Activated CD8-positive, alpha-beta memory T cell treated with anti-CD3 and anti-CD28 coated beads, Interleukin-2, amount 50 U/mL, for 24 hours (primary cell): ENCODE data around the gene KRTAP3-3.
"Not testable (repeated sequence)": the region's sequence is repeated elsewhere in the genome, so short reads cannot be mapped to it uniquely, and the experiment has no call there.

ENCODE experiments used
- DNase-seq: peaks from one replicate; pipeline ENCODE4 v3.0.0-alpha.2; 2020; ENCODE audit errors: extremely low read depth

KRTAP3-3 gene

DNA sequence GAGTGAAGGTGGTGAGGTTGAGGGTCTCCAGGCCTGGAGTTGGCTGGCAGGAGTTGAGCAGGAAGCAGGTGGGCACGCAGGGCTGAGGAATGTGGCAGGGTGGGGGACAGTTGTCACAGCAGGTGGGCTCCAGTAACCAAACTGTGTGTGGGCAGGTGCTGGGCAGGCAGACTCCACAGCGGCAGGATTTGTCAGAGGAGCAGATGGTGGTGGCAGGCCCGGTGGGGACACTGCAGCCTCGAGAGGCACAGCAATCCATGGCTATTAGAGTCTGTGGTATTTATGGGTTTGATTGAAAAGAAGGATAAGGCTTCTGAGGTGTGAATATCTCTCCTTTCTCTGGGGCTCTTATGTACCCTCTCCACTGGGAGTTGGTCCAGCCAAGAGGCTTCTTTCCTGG lies at the start of gene KRTAP3-3:
Gene KRTAP3-3, minus strand, starts transcription at position 326 of the 400 bp plus-strand sequence. Its CDS starts 67 bp downstream, at position 259.
- DNase-seq = no peak

DNA sequence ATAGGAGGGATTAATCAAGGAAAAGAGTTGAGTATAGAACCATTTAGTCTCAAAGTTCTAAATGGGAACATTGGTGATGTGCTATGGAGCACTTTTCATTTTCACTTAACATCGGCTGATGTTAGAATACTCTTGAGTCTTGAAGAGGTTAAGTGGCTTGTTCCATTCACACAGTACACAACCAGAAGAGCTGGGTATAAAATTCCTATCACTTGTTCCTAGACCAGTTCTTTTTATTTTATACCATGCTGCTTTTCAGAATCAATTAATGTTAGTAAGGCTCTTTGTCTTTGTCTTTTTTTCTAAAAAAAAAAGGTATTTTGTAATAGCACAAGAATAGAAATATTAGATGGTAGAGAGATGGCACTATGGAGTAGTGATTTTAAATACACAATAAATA lies 49.0 kb upstream of the KRTAP3-3 start:
- no peak for DNase-seq

DNA sequence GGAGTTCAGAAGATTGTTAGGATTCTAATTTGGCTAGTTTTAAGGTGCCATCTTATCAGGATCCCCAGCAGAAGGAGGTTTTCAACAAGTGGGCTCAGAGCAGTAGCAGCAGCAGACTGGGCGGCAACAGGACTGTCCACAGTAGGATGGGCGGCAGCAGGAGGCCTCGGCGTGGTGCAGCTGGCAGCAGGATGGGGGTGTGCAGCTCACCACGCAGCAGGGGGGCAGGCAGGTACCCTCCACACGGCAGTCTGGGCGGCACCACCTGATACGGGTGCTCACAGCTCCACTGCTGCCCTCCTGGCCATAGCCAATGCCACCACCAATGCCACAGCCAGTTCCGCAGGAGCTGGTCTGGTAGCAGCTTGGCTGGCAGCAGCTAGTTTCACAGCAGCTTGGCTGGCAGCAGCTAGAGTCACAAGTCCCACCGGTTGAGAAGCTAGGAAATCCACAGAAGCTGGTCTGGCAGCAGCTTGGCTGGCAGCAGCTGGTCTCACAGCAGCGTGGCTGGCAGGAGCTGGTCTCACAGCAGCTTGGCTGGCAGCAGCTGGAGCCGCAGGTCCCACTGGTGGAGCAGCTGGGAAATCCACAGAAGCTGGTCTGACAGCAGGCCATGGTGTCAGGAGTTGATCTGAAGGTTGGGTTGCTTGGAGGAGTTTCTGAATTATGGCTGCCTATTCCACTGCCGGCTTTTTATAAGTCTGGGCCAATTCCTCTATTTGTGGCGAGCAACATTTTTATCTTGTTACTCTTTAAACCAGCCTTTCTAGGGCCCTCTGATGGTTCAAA lies 47.0 kb upstream of the KRTAP3-3 start, which contains the start of gene KRTAP1-1:
Gene KRTAP1-1, minus strand, starts transcription at position 668 of the 789 bp plus-strand sequence. Its CDS starts 53 bp downstream, at position 615.
- not testable (repeated sequence) for DNase-seq

DNA sequence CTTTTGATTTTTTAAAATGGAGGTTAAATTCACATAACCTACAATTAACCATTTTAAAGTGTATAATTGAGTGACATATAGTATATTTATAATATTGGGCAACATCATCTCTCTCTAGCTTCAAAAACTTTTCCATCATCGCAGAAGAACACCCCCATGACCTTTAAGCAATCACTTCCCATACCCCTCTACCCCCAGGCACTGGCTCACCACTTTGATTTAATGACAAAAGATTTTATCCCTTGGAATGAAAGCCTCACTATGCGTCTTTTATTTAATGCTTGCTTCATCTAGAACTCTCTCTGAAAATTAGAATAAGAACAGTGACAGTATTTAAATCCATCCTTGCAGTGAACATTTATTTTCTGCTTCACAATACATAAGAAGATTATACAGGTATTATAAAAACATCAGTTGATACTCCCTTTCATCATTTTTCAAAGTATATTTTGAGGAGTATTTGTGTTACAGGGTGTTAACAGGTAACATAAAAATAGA lies 43.9 kb upstream of the KRTAP3-3 start:
- no peak for DNase-seq

DNA sequence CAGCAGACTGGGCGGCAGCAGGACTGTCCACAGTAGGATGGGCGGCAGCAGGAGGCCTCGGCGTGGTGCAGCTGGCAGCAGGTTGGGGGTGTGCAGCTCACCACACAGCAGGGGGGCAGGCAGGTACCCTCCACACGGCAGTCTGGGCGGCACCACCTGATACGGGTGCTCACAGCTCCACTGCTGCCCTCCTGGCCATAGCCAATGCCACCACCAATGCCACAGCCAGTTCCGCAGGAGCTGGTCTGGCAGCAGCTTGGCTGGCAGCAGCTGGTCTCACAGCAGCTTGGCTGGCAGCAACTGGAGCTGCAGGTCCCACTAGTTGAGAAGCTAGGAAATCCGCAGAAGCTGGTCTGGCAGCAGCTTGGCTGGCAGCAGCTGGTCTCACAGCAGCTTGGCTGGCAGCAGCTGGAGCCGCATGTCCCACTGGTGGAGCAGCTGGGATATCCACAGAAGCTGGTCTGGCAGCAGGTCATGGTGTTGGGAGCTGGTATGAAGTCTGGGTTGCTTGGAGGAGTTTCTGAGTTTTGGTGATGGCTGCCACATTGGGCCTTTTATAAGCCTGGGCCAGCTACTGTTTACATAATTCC lies 40.5 kb upstream of the KRTAP3-3 start, which contains the start of gene KRTAP1-3:
Gene KRTAP1-3, minus strand, starts transcription at position 529 of the 590 bp plus-strand sequence. Its CDS starts 53 bp downstream, at position 476.
- not testable (repeated sequence) for DNase-seq

DNA sequence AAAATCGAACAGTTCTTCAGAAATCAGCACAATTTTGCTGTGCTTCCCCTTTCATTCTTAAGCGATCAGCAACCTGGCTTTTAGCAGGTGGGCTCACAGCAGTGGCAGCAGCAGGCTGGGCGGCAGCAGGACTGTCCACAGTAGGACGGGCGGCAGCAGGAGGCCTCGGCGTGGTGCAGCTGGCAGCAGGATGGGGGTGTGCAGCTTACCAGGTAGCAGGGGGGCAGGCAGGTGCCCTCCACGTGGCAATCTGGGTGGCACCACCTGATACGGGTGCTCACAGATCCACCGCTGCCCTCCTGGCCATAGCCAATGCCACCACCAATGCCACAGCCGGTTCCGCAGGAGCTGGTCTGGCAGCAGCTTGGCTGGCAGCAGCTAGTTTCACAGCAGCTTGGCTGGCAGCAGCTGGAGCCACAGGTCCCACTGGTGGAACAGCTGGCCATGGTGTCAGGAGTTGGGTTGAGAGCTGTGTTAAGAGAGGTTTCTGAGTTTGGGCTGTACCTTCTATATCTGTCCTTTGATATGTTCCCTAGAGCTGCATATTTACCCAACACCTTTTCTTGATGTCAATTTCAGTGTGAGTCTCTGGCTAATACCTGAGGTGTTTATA lies 35.8 kb upstream of the KRTAP3-3 start, which contains the start of gene KRTAP1-4:
Gene KRTAP1-4, minus strand, starts transcription at position 563 of the 613 bp plus-strand sequence. Its CDS starts 117 bp downstream, at position 446.
- DNase-seq = no peak

DNA sequence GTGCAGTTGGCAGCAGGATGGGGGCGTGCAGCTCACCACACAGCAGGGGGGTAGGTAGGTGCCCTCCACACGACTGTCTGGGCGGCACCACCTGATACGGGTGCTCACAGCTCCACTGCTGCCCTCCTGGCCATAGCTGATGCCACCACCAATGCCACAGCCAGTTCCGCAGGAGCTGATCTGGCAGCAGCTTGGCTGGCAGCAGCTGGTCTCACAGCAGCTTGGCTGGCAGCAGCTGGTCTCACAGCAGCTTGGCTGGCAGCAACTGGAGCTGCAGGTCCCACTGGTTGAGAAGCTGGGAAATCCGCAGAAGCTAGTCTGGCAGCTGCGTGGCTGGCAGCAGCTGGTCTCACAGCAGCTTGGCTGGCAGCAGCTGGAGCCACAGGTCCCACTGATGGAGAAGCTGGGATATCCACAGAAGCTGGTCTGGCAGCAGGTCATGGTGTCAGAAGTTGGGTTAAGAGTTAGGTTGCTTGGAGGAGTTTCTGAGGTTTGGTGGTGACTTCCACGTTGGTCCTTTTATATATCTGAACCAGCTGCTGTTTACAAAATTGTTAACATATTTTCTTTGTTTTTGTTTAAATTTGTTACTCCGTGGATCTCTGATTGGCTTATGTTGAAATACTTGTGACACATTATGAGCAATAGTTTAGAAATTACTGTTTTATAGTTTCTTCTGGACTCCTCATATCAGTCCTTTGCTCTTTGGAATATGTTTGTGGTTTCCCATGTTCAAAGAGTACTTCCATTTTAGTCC lies 32.9 kb upstream of the KRTAP3-3 start, which contains the start of gene KRTAP1-5:
Gene KRTAP1-5, minus strand, starts transcription at position 494 of the 757 bp plus-strand sequence. Its CDS starts 53 bp downstream, at position 441.
- no peak for DNase-seq

DNA sequence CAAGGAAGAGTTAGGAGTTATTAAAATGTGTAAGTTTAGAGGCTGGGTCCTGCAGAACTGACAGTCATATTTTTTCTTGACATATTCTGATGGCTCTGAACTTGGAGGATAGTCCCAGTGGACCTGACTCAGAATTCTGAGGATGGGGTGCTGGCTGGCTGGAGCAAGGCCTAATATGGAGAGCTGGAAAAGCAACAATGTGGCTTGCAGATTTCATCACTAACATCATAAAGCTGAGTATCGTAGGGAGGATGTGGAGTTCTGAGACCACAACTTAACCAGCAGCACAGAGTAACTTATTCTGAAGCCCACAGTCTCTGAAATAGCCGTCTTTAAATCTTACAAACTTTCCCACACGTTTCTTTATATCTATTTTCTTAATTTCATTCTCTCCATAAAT lies 30.7 kb upstream of the KRTAP3-3 start:
- DNase-seq = no peak

DNA sequence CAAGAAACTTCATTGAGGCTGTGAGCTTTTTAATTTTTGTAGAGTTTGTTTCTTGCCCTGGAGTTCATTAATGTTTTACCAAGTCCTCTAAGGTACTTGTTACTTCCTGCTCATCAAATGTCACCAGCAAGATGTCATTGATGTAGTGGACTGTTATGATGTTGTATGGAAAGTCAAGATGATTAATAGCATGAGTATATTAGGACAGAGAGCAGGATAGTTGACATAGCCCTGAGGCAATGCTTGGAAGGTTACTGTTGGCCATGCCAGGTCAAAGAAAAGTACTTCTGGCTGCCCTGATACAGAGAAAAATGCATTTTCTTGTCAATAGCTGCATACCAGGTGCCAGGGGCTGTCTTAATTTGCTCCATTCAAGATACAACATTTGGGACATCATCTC lies 26.4 kb upstream of the KRTAP3-3 start:
- DNase-seq = no peak

DNA sequence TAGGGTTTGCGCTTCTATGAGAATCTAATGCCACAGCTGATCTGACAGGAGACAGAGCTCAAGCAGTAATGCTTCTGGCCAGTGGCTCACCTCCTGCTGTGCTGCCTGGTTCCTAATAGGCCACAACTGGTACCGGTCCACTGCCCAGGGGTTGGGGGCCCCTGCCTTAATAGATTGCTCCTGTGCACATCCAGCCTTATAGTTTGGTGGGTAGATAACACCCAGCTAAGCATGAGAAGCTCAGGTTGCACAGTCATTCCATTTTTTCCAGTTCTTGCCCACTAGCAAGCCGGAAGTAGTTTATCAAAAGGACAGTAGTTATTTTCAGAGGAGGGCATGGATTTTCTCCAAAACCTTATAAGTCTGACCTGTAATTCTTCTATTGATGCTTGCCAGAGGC lies 25.5 kb upstream of the KRTAP3-3 start:
- DNase-seq = no peak

DNA sequence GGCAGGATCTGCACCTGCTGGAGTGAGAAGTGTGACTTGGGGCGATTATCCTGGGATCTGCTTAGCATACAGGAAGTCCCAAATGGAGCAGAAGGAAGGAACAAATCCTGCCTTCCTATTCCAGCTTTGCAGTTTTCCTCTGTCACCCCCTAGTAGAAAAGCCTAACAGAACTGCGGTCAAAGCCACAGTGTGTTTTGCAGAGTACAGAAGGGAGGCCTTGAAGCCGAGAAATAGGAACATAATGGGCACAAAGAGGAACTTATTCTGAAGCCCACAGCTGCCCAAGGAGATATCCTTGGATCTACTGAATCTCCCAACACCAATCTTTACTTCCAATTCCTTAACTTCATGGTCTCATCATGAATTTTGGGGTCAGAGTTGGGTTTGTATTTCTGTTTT lies 24.6 kb upstream of the KRTAP3-3 start:
- no peak for DNase-seq

DNA sequence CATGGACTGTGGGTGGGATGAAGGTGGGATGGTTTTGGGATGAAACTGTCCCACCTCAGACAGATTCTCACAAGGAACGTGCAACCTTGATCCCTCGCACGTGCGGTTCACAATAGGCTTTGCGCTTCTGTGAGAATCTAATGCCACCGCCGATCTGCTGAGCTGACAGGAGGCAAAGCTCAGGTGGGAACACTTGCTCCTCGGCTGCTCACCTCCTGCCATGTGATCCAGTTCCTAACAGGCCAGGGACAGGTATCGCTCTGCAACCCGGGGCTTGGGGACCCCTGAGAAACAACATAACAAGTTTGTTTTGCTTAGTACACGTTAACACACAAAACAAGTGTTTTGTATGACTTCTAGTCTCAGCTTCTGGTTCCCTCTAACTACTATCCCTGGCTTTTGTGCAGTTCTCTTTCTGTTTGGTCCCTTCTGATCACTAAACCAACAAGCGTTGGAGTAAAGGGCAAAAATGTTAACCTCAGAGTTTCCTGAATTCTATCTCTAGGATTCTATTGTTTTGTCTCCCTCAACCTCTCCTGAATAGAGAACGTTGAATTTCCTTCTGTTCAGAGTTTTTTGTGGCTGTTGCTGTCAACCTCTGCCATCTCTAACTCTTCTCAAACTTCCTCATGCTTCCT lies 22.7 kb upstream of the KRTAP3-3 start:
- DNase-seq = no peak

DNA sequence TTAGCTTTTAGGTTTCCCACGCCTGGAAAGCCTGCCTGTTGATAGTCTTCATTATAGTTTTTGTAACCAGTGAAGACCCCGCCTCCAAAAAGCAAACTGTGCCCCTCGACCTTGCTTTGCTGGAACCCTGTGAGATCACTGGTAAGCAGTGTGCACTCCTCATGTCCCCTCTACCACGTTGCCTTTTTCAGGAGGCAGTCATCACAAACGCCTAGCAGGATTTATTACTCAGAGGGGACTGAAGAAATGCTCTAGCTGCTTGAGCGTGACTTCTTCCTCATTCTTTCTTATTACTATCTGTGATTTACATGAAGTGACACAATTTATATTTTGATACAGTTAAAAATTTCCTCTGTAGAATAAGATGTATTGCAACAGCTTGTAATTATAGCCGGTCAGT lies 21.5 kb upstream of the KRTAP3-3 start:
- no peak for DNase-seq

DNA sequence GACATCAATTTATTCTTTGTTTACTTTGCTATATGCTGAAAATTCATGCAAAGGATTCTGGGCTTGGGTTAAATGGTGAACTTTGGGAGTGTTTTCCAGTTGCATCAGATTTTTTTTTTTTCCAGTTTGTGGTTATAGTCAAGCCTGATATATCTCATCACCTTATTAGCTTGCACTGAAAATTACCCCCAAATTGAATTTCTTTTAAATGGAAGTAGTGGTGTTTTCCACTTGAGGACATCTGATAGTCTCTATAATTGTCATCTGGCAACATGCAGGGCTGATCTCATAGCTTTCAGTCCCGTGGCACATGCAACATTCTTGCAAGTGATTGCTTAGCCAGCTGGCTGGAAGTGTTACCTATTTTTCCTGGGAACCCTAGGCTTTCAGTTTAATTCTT lies 19.6 kb upstream of the KRTAP3-3 start:
- DNase-seq = no peak

DNA sequence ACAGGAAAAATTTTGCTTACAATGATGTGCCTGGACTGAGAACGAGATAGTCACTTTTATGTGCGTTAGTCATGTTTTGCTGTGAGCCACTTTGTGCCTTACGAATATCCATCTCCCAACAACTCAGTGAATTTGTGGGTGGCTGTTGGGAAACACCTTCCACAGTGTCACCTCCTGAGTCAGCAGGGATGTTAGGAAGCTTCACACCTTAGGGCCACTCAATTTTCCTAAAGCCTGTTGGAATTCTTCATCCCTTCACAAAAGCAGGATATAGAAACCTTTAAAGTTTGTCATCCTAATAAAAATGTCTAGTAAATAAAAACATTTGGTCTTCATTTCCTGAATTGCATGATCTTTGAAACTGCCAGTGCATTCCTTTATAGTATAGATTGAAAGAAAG lies 19.2 kb upstream of the KRTAP3-3 start:
- no peak for DNase-seq

DNA sequence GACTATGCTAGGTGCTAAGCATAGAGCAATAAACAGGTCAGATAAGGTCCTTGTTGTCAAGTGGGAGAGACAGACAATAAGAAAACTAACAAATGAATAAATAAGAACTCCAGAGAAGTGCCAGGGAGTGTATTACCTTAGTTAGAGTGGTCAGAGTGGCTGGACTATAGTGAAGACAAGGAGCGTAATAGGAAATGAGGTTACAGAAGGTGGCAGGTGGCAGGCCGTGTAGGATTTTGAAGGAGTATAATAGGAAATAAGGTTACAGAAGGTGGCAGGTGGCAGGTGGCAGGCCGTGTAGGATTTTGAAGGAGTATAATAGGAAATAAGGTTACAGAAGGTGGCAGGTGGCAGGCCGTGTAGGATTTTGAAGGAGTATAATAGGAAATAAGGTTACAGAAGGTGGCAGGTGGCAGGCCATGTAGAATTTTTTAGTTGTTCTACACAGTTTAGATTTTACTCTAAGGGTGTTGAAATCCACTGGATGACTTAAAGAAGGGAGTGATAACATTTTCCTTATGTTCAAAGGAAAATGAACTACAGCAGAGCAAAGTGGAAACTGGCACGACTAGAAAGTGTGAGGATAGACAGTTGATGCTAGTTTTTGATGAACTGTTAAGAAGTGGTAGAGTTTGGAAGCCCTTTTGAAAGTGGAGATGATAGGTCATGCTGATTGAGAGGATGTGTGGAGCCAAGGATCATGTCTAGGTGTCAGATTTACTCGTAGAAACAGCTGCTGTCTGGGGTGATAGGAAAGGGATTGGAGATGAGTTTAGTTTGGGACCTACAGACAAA lies 18.6 kb upstream of the KRTAP3-3 start:
- no peak for DNase-seq

DNA sequence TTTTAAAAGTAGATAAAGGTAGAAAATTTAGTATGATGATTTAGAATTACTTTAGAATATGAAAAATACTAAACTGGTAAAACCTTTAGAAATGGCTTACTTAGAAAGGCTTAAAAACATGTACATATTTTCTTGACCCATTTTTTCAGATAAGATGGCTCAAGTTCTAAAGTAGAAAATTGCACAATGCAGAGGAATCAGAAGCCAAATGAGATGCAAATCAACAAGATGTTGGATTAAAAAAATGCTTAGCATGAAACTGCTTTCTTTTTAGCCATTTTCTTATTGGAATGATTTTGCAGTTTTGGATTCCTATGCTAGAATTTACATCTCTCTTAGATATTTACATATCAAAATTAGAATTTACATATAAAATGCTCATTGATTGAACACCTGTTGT lies 16.5 kb upstream of the KRTAP3-3 start:
- no peak for DNase-seq

DNA sequence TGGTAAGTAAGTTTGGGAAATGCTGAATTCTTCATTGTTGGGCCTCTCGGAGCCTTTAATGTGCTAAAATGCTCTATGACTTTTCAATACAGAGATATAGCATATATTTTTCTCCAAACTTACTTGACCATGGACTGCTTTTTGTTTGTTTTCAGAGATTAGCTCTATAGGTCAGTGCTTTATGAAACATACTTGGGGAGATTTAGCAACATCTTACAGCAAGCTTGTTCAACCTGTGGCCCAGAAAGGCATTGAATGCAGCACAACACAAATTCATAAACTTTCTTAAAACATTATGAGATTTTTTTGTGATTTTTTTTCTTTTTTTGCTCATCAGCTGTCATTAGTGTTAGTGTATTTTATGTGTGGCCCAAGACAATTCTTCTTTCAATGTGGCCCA lies 16.0 kb upstream of the KRTAP3-3 start:
- DNase-seq = no peak

DNA sequence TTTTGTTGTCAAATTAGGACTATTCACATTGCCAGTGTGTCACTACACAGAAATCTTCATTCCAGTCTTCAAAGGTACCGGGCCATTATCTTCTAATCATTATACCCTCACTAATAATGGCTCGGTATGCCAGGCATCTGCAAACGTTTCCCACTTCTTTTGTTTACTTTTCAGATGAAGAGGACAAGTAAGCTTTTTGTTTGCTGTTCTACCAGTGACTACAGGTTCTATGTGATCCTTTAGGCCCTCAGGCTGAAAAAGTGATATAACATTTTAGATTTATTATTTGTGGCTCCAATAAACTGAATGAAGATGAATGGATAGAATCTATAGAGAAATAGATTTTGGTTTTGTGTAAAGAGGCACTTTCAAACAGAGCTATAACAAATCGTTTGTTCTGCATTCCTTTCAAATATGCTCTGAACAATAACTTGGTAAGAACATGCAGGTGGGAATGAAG lies 15.4 kb upstream of the KRTAP3-3 start:
- no peak for DNase-seq

DNA sequence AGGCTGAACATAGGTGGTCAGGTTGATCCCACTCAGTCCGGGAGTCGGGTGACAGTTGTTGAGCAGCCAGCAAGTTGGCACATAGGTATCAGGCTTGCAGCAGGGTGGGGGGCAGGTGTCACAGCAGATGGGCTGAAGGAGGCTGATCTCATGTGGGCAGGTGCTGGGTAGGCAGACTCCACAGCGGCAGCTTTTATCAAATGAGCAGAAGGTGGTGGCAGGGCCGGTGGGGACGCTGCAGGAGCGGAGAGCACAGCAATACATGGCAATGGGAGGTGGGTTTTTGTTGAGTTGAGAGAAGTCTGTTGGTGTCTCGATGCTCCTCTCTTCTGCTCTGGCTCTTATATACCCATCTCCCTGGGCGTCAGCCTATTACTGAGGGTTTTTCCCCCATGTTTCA lies 14.8 kb upstream of the KRTAP3-3 start, which contains the start of gene KRTAP3-1:
Gene KRTAP3-1, minus strand, starts transcription at position 318 of the 400 bp plus-strand sequence. Its CDS starts 54 bp downstream, at position 264.
- DNase-seq = no peak
